HG03066 (cell line): Measurements from ENCODE around the gene LHFPL2.

Experiments
- ATAC-seq: cut with Tn5 transposase; IDR thresholded peaks from one replicate; pipeline ENCODE4 v1.9.1; 2021; ENCODE audit warnings: low read depth; ENCODE audit not compliant: unreplicated experiment

LHFPL2 gene

DNA sequence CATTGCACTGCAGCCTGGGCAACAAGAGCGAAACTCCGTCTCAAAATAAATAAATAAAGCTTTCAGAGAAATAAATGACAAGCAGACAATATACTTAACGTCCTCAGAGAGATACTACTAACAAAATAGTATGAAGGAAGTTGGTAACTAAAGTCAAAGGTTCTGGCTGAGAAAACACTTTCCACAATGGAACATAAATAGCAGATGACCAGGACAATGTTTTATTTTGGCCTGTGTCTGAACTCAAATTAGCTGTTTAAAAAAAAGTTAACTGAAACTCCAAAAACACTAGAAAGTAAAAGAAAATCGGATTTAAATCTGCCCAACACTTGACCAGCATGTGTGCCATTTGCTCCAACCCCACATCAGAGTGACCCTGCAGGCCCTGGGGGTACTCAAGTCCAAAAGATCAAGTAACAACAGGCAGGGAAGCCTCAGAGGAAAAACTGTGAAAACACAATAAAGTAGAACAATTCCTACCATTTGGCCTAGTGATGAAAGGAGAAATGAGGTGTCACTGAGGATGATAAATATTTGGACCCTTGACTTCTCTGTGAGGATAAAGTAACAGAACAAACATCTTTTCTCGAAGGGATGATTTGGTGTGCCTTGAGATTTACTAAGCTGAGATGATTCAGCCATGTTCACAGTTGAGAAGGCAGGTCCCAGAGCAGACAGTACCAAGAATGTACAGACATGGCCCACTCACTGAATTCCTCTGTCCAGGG is 47.7 kb downstream of the LHFPL2 start:
- ATAC-seq: no peak

DNA sequence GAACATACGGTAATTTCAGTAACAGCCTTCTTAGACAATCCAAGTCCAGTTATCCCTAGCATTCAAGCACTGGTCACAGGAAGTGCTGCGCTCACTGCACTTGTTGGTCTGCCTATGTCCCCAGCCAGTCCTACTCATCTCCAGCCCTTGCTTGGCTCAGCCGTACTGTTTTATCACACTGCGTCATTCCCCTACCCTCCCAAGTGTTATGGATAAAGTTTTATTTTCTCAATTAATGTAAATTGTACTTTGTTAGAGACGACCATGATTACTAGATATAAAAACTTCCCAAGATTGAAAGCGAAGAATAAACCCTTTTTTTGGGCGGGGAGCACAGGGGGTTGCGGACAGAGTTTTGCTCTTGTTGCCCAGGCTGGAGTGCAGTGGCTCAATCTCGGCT is 49.6 kb downstream of the LHFPL2 start:
- no peak for ATAC-seq

DNA sequence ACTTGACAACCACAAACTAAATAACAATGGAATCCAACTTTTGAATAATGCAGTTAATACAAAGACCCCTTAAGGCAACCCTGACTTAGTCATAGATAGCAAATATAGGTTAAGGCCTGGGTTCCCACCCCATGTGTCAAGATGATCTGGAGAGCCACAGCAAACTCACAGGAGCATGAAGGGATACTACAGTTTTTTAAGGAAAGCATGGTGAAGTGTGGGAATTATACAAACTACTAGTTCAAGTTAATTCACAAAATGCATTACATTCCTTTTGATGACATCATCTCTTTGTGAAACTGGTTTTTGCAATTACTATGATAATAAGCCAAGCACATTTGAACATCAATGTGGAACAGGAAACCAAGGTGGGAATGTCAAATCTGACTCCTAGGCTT is 50.6 kb downstream of the LHFPL2 start:
- no peak for ATAC-seq

DNA sequence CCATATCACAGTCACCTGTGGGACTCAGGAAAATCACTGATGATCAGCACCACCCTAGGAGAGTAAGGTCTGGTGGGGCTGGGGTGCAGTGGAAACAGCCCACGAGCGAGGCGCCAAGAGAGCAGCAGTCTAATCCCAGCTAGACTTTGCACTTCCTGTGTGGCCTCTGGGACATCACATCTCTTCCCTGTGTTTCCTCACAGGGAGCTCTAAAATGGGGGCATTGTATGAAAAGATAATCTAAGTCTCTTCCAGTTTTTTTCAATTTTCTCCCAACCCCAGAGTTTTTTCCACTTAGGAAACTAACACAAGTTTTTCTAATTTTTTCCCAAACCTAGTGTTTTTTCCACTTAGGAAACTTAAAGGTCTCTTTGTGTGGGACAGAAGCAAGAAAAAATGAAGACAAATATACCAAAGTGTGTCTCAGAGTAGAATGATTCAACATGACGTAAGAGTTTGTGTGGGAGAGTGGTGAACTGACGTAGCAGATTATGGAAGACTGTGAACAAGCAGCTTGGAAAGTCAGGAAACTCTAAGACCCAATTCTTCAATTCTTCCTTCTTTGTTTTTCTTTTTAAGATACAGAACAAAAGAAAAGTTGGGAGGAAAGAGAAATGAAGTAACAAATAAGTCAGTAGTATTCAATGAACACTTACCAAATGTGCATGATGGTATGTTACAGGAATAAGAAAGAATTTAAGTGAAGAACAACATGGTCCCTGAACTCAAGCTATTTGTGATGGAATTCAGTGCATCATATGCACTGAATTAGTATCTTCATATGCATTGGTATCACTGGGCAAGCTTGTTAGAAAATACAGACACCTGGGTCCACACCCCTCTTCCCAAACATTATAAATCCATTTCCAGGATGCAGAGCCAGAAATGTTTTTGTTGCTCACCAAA is 51.3 kb downstream of the LHFPL2 start:
- no peak for ATAC-seq

- ATAC-seq: no peak
These were observed 53.1 kb downstream of the LHFPL2 start for GRCh38 chr5:78595458-78595921.

DNA sequence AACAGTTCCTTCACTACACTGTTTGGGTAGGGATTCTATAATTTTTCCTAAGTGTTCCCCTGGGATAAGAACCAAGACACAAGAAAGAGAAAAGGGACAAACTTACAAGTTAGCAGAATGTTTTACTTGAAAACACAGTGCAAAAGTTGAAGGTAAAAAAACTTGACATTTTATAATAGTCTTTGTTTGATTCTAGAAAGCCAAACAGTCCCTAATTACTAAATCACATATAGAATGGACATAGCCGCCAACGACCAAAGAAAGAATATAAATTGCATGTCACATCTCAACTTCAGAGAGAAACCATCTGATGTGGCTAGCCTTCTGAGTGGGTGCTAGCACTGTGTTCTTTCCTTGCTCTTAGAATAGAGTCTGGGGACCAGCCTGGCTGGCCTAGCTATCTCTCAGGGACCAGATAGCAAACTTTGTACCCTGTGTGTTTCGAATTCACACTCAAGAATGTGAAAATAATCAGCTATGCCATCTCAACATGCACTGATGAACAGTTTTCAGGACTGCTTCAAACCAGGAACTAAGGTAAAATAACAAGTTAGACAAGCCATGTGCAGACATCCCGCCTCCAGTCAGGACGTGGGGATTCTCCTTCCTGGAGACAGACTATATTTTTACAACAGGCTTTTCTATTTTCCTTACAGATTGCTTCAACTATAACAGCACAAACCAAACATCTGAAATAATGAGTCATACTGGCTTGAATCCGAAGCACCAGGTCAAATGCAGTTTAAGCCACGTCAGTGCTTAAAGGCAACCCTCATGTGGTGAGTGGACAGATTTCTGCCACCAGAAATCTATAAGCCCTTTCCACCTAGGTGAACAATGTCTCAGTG is 53.7 kb downstream of the LHFPL2 start:
- no peak for ATAC-seq

- ATAC-seq: no peak
These were observed 54.6 kb downstream of the LHFPL2 start for GRCh38 chr5:78594021-78594420.

DNA sequence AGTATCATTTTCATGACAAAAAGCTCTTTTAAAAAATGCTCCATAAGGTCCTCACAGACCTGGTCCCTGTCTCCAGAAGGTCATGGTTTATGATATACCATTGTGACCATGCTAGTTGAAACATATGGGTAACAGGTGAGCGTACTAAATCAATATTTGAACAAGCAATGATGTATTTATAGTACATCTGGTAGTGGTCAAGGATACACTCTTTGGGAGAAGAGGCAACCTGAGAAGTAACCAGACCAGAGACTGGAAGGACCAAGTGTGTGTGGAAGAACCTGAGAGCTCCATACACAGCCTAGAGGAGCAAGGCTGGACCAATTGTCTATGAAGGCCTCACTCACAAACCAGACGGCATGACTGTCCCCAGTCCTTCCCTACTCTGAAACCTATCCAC is 55.1 kb downstream of the LHFPL2 start:
- ATAC-seq: no peak

DNA sequence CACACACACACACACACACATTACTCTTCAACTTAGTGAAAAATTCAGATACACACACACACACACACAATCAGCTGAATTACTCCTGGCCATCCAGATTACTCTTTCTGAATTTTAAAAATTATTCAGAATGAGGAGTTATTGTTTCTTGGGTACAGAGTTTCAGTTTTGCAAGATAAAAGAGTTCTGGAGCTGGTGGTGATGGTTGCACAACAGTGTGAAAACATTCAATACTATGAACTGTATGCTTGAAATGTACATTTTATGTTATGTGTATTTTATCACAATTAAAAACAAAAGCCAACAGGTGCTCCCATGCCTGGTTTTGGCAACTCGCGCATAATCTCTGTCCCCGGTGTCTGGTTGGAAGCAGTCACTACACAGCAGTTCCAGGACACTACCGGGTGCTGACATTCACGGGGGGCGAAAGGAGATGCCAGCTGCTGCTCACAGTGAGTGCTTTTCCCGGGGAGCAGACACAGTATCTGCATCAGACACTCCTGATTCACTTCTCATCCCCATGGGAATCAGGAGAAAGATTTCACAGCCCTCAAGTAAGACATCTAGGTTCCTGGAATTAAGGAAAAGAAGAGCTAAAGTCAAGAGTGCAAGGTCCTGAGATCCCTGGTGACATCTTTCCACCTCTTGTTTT is 55.7 kb downstream of the LHFPL2 start:
- no peak for ATAC-seq

DNA sequence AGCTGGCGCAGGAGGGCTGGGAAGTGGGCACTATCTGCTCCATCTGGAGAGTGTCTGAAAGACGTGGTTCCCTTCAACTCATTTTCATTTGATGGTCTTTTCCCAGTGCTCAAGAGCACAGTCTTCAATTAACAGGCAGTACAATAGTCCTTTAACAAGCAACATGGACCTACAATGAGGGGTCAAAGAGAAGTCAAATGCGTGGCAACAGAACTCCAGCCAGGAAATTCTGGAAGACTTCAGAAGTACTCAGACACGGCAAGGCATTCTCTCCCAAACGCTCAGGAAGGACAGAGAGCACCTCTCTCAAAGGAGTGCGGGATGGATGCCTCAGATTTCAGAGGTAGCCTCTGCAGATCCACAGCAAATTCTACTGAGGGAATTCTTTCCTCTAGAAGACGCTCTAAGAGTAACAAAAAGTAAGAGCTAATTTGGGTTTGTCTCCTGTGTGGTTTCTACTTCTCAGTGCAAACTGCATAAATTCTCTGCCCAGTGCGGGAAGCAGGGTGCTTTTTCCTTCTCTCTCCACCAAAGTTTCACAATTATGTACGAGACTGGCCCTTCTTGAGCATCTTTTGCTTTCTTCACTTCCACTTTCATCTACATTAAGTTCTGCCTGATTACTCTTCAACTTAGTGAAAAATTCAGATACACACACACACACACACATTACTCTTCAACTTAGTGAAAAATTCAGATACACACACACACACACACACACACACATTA is 56.4 kb downstream of the LHFPL2 start:
- ATAC-seq: peak; percentile 73

- ATAC-seq: no peak
These were observed 57.4 kb downstream of the LHFPL2 start for GRCh38 chr5:78591138-78591612.

- ATAC-seq: no peak
These were observed 58.6 kb downstream of the LHFPL2 start for GRCh38 chr5:78589923-78590322.

DNA sequence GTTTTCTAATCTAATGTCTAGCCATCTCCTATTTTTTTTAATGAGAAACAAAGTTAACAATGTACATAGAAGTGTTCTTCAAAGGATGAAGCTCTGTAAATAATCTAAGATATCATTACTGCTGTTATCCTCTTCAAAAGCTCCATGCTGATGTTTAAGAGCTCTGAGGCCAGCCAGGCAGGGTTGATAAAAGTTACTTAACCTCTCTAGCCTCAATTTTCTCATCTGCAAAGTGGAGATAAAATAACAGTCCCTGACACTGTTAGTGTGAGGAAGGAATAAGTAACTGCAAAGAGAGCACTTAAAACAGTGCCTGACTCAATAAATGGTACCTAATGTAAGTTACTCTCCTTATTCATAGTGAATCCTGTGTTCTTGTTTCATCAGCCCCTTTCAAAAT is 60.1 kb downstream of the LHFPL2 start:
- ATAC-seq: no peak

- no peak for ATAC-seq
These were observed 60.7 kb downstream of the LHFPL2 start for GRCh38 chr5:78587775-78588291.

GRCh38 chr5:78587081-78587774 is 61.3 kb downstream of the LHFPL2 start:
- no peak for ATAC-seq

DNA sequence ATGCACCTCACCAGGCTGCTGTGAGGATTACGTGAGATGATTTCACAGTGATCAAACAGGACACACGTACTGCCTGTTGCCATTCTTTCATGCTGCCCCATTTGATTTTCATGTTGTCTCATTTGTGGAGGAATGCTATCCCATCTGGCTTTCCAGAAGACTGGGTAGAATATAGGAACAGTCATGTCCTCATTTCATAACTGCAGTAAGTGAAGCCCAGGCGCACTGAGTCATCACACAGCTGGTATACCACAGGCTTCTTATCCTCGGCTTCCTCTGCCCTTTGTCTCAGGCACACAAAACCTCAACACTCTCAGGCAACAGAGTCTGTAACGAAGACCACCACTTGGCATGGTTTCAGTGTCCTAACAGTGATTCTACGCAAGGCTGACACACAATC is 62.3 kb downstream of the LHFPL2 start:
- no peak for ATAC-seq

DNA sequence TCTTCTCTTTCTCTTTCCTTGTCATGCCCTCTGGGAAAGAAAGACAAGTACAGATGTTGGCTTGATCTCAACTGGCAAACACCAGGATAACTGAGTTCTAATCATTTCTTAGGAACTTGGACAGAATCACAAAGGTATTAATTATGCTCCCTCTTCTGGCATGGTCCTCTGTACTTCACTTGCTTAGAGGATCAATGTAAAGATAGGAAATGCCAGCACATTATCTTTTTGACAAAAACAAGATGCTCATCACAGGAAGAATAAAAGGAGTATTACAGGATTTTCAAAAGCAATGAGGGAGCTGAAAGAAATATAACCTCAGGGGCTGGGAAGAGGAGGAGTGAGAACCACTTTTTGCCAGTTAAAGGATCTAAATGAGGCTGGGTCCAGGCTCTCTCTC is 70.6 kb downstream of the LHFPL2 start:
- ATAC-seq: no peak

GRCh38 chr5:78577071-78577807 is 71.3 kb downstream of the LHFPL2 start:
- ATAC-seq: no peak
